Testis (tissue), 3 donors: ENCODE results near the gene BICD2. TPM values are rescaled to one million over a fixed set of nuclear protein-coding genes. Genes with fewer than 3 reads are reported as not detected.

Experiments used
- DNase-seq: peaks from one replicate; pipeline ENCODE4 v3.0.0-alpha.2; 2019
- H3K27ac ChIP-seq, 2 donors: fragments of 200-600 bp; sonication (generic); one replicate each; pipeline ENCODE4 v1.5.1; 2019
- H3K27me3 ChIP-seq: fragments of 200-600 bp; sonication (generic); one replicate; pipeline ENCODE4 v1.5.1; 2019
- H3K36me3 ChIP-seq: fragments of 200-600 bp; sonication (generic); one replicate; pipeline ENCODE4 v1.5.1; 2017; ENCODE audit warnings: low read depth; ENCODE audit errors: missing control alignments
- H3K4me1 ChIP-seq: fragments of 200-600 bp; sonication (generic); one replicate; pipeline ENCODE4 v1.5.1; 2019
- H3K4me3 ChIP-seq, 2 donors: fragments of 200-600 bp; sonication (generic); one replicate each; pipeline ENCODE4 v1.5.1; 2017 to 2019
- H3K9me3 ChIP-seq: fragments of 200-600 bp; sonication (generic); one replicate; pipeline ENCODE4 v1.5.1; 2017
- POLR2A ChIP-seq: fragments of 450-650 bp; IDR thresholded peaks from one replicate; pipeline ENCODE4 v1.6.1; 2017; ENCODE audit warnings: antibody characterized with exemption, mild to moderate bottlenecking, moderate library complexity
- WGBS, 2 donors: methylation state at CpG; one replicate each; pipeline ENCODE4 v1.1.5; 2018; 5-methylcytosine and 5-hydroxymethylcytosine counted together
- intact Hi-C: fragments of 100-400 bp; cut with DNase I; formaldehyde crosslinking; loops from one replicate; pipeline ENCODE4 v1.15.1; 2023; ENCODE audit warnings: low total_unique reads
- polyA plus RNA-seq: library from polyadenylated mRNA; stranded (reverse); fragments of 350-450 nt; fragmentation: Illumina TruSeq; extraction: RNeasy Lipid Tissue Mini Kit (QIAGEN cat#74804); gene quantifications from one replicate; pipeline ENCODE4 v1.2.3, GENCODE V29; 2014; ENCODE audit warnings: low read depth, low replicate concordance; ENCODE audit not compliant: insufficient read depth
- total RNA-seq, 2 donors: library from RNA; depleted of rRNA; stranded (reverse); fragments of >200 nt; gene quantifications; one replicate each; pipeline ENCODE4 v1.2.3, GENCODE V29; 2016
- TF ChIP-seq, protein P1 (sequence below), 3 experiments: fragments of 450-650 bp in 2 of 3; fragments of 200-600 bp in 1 of 3; sonication (generic) in 1 of 3; IDR thresholded peaks; one replicate each; pipeline ENCODE4 v1.5.1; 2016 to 2019; ENCODE audit warnings: antibody characterized with exemption in 3 of 3, mild to moderate bottlenecking in 2 of 3, moderate library complexity in 1 of 3

Gene BICD2
- total and polyA plus RNA-seq, 3 donors from 2014 or later = 24.0 to 55.7 (median 48.0) TPM

DNA sequence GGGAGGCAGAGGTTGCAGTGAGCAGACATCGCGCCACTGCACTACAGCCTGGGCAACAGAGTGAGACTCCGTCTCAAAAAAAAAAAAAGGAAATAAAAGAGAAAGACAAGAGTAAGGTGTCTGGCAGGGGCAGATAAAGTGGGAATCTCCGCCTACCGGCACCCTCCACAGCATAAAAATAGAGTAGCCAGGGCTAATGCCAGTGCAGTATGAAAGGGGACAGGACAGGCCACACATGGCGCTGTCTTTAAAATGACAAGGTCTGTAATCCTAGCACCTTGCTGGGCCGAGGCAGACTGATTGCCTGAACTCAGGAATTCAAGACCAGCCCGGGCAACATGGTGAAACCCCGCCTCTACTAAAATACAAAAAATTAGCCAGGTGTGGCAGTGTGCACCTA lies 7.8 kb downstream of the BICD2 start:
- no peak for DNase-seq
- WGBS, 2 donors = 88 to 89% methylated on average over 9 of the region's 9 CpGs
- Histone ChIP-seq H3K4me3 (no peak overlapping the region), H3K27ac (no peak overlapping the region), H3K27me3 (no peaks in the 10 kb centered on the region), H3K9me3 (no peaks in the 10 kb centered on the region), H3K36me3 (no peaks in the 10 kb centered on the region), H3K4me1 (peaks cover 22% of the 10 kb centered on the region)
- intact Hi-C loops = no loop called here
- TF ChIP-seq, protein P1, sequence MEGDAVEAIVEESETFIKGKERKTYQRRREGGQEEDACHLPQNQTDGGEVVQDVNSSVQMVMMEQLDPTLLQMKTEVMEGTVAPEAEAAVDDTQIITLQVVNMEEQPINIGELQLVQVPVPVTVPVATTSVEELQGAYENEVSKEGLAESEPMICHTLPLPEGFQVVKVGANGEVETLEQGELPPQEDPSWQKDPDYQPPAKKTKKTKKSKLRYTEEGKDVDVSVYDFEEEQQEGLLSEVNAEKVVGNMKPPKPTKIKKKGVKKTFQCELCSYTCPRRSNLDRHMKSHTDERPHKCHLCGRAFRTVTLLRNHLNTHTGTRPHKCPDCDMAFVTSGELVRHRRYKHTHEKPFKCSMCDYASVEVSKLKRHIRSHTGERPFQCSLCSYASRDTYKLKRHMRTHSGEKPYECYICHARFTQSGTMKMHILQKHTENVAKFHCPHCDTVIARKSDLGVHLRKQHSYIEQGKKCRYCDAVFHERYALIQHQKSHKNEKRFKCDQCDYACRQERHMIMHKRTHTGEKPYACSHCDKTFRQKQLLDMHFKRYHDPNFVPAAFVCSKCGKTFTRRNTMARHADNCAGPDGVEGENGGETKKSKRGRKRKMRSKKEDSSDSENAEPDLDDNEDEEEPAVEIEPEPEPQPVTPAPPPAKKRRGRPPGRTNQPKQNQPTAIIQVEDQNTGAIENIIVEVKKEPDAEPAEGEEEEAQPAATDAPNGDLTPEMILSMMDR (IDR thresholded peaks at IDR 0.05) = no peak
- TF ChIP-seq POLR2A = no peak

DNA sequence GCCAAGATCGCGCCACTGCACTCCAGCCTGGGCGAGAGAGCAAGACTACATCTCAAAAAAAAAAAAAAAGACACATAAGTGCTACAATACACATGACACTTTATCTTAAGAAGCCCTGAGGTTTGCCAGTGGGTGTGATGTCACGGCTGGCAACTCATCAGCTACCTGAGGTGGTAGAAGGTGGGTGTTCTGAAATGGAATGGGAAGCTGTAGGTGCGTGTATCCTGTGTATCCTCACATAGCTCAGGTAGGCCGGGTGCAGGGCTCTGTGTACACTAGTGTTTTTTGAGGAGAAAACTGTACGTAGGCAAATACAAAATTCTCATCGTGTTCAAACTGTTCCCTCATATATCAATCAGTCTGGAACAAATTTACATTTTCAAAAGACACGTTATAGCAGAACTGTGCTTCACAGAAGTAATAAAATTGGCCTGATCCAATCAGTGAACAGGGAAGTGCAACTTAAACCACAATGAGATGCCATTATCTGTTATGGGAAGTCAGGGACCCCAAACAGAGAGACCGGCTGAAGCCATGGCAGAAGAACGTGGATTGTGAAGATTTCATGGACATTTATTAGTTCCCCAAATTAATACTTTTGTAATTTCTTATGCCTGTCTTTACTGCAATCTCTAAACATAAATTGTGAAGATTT lies 10.4 kb downstream of the BICD2 start:
- H3K27ac ChIP-seq = no peak overlapping the region
- H3K27me3 ChIP-seq = no peaks in the 10 kb centered on the region
- no peak overlapping the region for H3K4me3 ChIP-seq
- 91 to 92% methylated on average over 11 of the region's 11 CpGs for WGBS, 2 donors
- peaks cover 16% of the 10 kb centered on the region for H3K4me1 ChIP-seq
- DNase-seq = no peak
- intact Hi-C loops = no loop called here
- no peak for TF ChIP-seq POLR2A
- TF ChIP-seq, protein P1 (IDR thresholded peaks at IDR 0.05) = no peak
- H3K9me3 ChIP-seq = no peaks in the 10 kb centered on the region
- no peaks in the 10 kb centered on the region for H3K36me3 ChIP-seq

DNA sequence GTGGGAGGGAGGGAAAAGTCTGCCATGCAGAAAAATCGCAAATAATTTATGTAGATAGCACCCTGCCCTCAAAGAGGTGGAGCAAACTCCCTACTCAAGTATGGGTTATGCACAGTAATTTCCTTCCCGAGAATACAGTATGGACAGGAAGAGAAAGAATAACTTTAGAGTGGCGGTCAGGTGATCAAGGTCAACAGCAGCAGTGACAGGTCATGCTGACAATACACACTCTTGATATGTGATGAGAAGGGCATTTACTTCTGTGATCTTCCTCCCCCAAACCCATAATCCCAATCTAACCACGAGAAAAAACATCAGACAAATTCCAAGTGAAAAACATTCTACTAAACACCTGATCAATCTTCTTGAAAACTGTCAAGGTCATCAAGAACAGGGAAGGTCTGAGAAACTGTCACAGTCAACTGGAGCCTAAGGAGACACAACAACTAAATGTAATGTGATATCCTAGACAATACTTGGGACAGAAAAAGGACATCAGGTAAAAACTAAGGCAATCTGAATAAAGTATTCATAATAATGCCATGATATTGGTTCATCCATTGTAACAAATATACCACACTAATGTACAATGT lies 11.7 kb downstream of the BICD2 start:
- Histone ChIP-seq H3K4me3 (no peak overlapping the region), H3K4me1 (peaks cover 26% of the 10 kb centered on the region), H3K9me3 (no peaks in the 10 kb centered on the region), H3K27ac (no peak overlapping the region), H3K27me3 (no peaks in the 10 kb centered on the region), H3K36me3 (no peaks in the 10 kb centered on the region)
- TF ChIP-seq, protein P1 (IDR thresholded peaks at IDR 0.05) = no peak
- TF ChIP-seq POLR2A = no peak
- no peak for DNase-seq
- intact Hi-C loops = no loop called here
- WGBS, 2 donors = 69 to 70% methylated on average over 4 of the region's 4 CpGs

DNA sequence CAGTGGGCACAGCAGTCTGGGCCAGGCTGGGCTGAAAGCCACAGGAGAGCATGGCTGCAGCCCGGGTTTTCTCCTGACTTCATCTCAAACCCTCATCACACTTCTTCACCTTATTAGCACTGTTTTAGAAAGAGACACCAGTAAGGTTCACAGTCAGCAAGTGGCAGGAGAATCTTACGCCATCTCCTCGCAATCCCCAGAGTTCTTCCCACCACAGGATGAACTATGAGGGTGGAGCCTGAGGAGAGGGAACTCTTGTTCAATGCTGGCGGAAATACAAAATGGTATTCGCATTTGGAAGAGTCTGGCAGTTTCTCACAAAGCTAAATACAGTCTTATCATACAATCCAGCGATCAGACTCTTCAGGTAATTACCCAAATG lies 14.7 kb downstream of the BICD2 start:
- no peak overlapping the region for H3K4me3 ChIP-seq
- H3K4me1 ChIP-seq = peaks cover 33% of the 10 kb centered on the region
- H3K9me3 ChIP-seq = no peaks in the 10 kb centered on the region
- no peak overlapping the region for H3K27ac ChIP-seq
- intact Hi-C loops = no loop called here
- TF ChIP-seq POLR2A = no peak
- H3K27me3 ChIP-seq = no peaks in the 10 kb centered on the region
- WGBS, 2 donors = 75 to 83% methylated on average over 6 of the region's 6 CpGs
- DNase-seq = no peak
- H3K36me3 ChIP-seq = no peaks in the 10 kb centered on the region

DNA sequence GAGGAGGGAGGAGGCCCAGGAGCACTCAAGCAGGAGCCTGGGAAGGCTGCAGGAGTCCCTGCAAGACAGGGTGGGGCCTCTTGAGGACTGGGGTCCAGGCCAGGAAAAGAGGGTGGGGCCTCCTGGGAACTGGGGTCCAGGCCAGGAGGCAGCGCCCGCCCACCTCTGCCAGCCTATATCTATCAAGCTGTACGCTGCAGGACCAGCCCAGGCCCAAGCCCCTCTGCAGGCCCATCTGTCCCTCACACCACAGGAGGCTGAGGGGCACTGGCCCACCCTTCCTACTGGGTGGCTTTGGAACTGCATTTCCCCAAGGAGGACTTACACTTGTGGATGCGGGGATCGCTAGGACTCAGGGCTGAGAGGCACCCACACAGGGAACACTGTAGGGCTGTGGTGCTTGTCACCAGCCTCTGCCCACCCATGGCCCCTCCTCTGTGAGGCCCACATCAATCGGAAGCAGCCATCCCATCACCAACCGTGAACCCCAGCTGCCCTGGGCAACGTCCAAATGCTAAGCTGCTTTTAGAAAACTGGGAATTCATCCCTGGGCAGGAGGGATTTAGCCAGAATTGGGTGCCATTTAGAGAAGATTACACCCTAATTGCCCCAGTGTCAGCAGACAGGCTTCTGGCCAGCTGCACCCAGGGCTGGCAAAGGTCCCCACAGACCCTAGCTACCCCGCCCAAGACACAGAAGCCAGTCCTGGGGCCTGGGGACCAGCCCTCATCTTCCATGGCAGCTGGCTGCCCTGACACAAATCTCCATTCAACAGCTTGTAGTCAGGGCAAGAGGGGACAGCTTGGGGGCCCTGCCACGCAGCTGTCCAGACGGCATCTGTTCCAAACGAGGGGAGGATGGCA lies 15.3 kb downstream of the BICD2 start:
- DNase-seq = no peak
- 65 to 82% methylated on average over 3 to 12 of the region's 12 CpGs for WGBS, 2 donors
- Histone ChIP-seq H3K4me3 (no peak overlapping the region), H3K27me3 (no peaks in the 10 kb centered on the region), H3K9me3 (no peaks in the 10 kb centered on the region), H3K27ac (no peak overlapping the region), H3K4me1 (peaks cover 33% of the 10 kb centered on the region), H3K36me3 (no peaks in the 10 kb centered on the region)
- intact Hi-C loops = no loop called here
- TF ChIP-seq POLR2A = no peak
- TF ChIP-seq, protein P1 (IDR thresholded peaks at IDR 0.05) = no peak
